Parathyroid adenoma (tissue), 2 donors: ENCODE results near the gene COL4A1.
A peak's percentile ranks its signal among the peaks of the same experiment; 100 is the strongest.

Experiments used
- H2AFZ ChIP-seq: fragments of 300-600 bp; sonication (generic); one replicate; pipeline ENCODE4 v1.7.0; 2017; ENCODE audit warnings: antibody characterized with exemption, mild to moderate bottlenecking
- H3K27ac ChIP-seq: fragments of 300-600 bp; sonication (generic); one replicate; pipeline ENCODE4 v1.7.0; 2017
- H3K27me3 ChIP-seq: fragments of 300-600 bp; sonication (generic); one replicate; pipeline ENCODE4 v1.7.0; 2017; ENCODE audit warnings: low read length; ENCODE audit not compliant: control insufficient read depth, insufficient read depth
- H3K36me3 ChIP-seq: fragments of 300-600 bp; sonication (generic); one replicate; pipeline ENCODE4 v1.7.0; 2017; ENCODE audit warnings: low read length; ENCODE audit not compliant: control insufficient read depth, insufficient read depth
- H3K4me1 ChIP-seq: fragments of 300-600 bp; sonication (generic); one replicate; pipeline ENCODE4 v1.7.0; 2017; ENCODE audit warnings: control low read depth
- H3K4me2 ChIP-seq: fragments of 300-600 bp; sonication (generic); one replicate; pipeline ENCODE4 v1.7.0; 2017; ENCODE audit warnings: low read length
- H3K4me3 ChIP-seq: fragments of 300-600 bp; sonication (generic); one replicate; pipeline ENCODE4 v1.7.0; 2017; ENCODE audit warnings: low read depth, low read length
- H3K79me2 ChIP-seq: fragments of 300-600 bp; sonication (generic); one replicate; pipeline ENCODE4 v1.7.0; 2017; ENCODE audit warnings: control low read depth
- H3K9ac ChIP-seq: fragments of 300-600 bp; sonication (generic); one replicate; pipeline ENCODE4 v1.7.0; 2017; ENCODE audit warnings: mild to moderate bottlenecking
- H3K9me3 ChIP-seq: fragments of 300-600 bp; sonication (generic); one replicate; pipeline ENCODE4 v1.7.0; 2017; ENCODE audit warnings: low read length; ENCODE audit not compliant: control insufficient read depth
- TF ChIP-seq, protein P1 (sequence below): fragments of 300-600 bp; sonication (generic); IDR thresholded peaks from one replicate; pipeline ENCODE4 v1.7.0; 2017; ENCODE audit warnings: antibody characterized with exemption, mild to moderate bottlenecking
- donor health status: primary hyperparathyroidism.

COL4A1 gene

DNA sequence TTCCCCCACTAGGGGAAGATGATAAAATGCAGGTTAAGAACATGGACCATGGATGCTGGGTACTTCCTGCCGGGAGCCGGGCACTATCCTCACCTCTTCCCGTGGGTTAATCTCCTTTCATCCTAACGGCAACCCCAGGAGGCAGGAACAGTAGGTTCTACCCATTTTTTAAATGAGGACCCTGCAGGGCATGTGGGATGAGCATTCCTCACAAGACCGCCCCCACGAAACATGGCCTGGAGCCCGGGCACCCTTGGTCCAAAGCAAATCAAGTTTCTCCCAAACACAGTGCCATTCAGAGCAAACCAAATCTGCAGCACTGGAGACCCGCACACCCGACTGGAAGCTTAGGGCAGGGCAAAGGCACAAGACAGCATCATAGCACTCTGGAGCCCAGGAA, 35.5 kb upstream of the COL4A1 start:
- Histone ChIP-seq H3K36me3 (no peaks in the 10 kb centered on the region), H3K79me2 (no peaks in the 10 kb centered on the region), H3K4me3 (no peak overlapping the region), H3K9me3 (no peaks in the 10 kb centered on the region), H3K9ac (no peak overlapping the region), H2AFZ (no peak overlapping the region), H3K4me1 (no peaks in the 10 kb centered on the region), H3K27ac (peak overlapping the region; percentile 82), H3K4me2 (no peak overlapping the region), H3K27me3 (peaks cover 3% of the 10 kb centered on the region)
- TF ChIP-seq, protein P1, sequence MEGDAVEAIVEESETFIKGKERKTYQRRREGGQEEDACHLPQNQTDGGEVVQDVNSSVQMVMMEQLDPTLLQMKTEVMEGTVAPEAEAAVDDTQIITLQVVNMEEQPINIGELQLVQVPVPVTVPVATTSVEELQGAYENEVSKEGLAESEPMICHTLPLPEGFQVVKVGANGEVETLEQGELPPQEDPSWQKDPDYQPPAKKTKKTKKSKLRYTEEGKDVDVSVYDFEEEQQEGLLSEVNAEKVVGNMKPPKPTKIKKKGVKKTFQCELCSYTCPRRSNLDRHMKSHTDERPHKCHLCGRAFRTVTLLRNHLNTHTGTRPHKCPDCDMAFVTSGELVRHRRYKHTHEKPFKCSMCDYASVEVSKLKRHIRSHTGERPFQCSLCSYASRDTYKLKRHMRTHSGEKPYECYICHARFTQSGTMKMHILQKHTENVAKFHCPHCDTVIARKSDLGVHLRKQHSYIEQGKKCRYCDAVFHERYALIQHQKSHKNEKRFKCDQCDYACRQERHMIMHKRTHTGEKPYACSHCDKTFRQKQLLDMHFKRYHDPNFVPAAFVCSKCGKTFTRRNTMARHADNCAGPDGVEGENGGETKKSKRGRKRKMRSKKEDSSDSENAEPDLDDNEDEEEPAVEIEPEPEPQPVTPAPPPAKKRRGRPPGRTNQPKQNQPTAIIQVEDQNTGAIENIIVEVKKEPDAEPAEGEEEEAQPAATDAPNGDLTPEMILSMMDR: no peak

DNA sequence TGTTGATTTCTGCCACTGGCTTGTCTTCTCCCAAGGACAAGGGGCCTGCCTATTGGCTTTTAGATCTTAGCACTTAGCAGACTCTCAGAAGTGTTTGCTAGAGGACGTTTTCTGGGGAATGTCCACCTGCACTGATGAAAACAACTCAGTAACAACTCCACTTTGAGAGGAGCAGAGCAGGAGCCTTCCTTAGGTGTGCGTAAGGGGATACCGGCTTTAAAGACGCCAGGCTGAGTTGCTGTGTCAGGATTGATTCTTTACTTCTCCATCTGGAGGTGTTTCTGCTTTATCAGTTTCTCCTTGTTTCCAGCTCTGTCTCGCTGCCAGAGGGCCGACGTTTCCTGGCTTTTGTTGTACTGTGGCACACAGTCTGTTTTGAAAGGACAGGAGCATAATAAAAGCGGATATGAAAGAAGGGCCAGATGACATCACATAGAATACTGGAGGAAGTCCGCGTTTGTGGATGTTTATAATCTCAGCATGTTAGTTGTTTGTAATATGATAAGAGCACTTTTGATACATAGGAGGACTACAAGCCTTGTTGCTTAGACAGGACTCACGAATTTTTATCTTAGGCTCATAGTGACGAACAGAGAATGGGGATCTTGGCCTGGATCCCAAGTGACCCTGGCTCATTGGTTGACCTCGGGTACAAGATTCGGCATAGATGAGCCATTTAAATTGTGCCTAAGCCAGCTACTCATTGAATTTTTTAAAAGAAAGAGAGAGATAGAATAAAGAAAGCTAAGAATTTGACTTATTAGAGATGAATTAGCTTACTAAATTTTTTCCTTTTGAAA, 34.7 kb upstream of the COL4A1 start:
- peak overlapping the region; percentile 82 for H3K27ac ChIP-seq
- no peak overlapping the region for H3K4me2 ChIP-seq
- H2AFZ ChIP-seq: no peak overlapping the region
- H3K4me1 ChIP-seq: no peaks in the 10 kb centered on the region
- H3K4me3 ChIP-seq: no peak overlapping the region
- no peak overlapping the region for H3K9ac ChIP-seq
- no peaks in the 10 kb centered on the region for H3K79me2 ChIP-seq
- TF ChIP-seq, protein P1: no peak
- no peaks in the 10 kb centered on the region for H3K9me3 ChIP-seq
- peaks cover 3% of the 10 kb centered on the region for H3K27me3 ChIP-seq
- no peaks in the 10 kb centered on the region for H3K36me3 ChIP-seq

- H3K4me2 ChIP-seq: peak overlapping the region; percentile 5
- no peaks in the 10 kb centered on the region for H3K9me3 ChIP-seq
- H3K4me3 ChIP-seq: no peak overlapping the region
- no peaks in the 10 kb centered on the region for H3K36me3 ChIP-seq
- no peak overlapping the region for H3K9ac ChIP-seq
- H3K4me1 ChIP-seq: no peaks in the 10 kb centered on the region
- H2AFZ ChIP-seq: no peak overlapping the region
- H3K27me3 ChIP-seq: peaks cover 3% of the 10 kb centered on the region
- TF ChIP-seq, protein P1: no peak
- no peaks in the 10 kb centered on the region for H3K79me2 ChIP-seq
- peak overlapping the region; percentile 82 for H3K27ac ChIP-seq
Observed at GRCh38 chr13:110340812-110341444, 34.0 kb upstream of the COL4A1 start.

DNA sequence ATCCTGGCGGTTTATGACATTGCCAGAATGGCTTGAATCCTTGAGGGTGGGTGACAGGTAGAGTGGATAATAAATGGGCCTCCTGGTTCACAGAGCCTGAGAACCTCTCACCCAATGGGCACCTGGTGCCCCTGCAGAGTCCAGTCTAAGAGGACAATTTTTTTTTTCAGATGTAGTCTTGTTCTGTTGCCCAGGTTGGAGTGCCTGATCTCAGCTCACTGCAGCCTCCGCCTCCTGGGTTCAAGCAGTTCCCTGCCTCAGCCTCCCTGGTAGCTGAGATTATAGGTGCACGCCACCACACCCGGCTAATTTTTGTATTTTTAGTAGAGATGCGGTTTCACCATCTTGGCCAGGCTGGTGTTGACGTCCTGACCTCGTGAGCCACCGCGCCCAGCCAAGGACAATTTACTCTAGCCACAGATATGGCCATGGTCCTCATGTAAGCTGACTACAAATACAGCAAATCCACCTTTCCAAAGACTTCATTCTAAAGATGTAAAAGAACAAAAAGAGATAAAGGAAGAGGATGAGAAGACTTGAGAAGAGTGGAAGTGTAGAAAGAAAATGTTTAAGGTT, 33.1 kb upstream of the COL4A1 start:
- H3K27ac ChIP-seq: peak overlapping the region; percentile 73
- H3K4me1 ChIP-seq: no peaks in the 10 kb centered on the region
- TF ChIP-seq, protein P1: no peak
- no peaks in the 10 kb centered on the region for H3K9me3 ChIP-seq
- no peak overlapping the region for H3K4me3 ChIP-seq
- no peak overlapping the region for H2AFZ ChIP-seq
- no peaks in the 10 kb centered on the region for H3K79me2 ChIP-seq
- H3K36me3 ChIP-seq: no peaks in the 10 kb centered on the region
- H3K9ac ChIP-seq: no peak overlapping the region
- H3K4me2 ChIP-seq: peak overlapping the region; percentile 5
- H3K27me3 ChIP-seq: peaks cover 3% of the 10 kb centered on the region
